Spinal cord (tissue), 10 donors: Measurements from ENCODE around the gene CERK. TPM values are rescaled to one million over a fixed set of nuclear protein-coding genes. Genes with fewer than 3 reads are reported as not detected.

Experiments used
- DNase-seq, 6 donors: peaks; one replicate each; pipeline versions ENCODE4 v3.0.0 to v3.0.0-alpha.2; 2013 to 2015; ENCODE audit warnings: low spot score in 6 of 6, low read depth in 4 of 6
- H3K27ac ChIP-seq: one replicate; pipeline ENCODE4 v1.5.1; 2013; ENCODE audit warnings: low read depth, low read length, control low read depth
- H3K27me3 ChIP-seq: one replicate; pipeline ENCODE4 v1.6.1; 2013; ENCODE audit warnings: low read length; ENCODE audit not compliant: control insufficient read depth, insufficient read depth
- H3K36me3 ChIP-seq: one replicate; pipeline ENCODE4 v1.6.1; 2013; ENCODE audit warnings: low read length; ENCODE audit not compliant: control insufficient read depth, insufficient read depth
- H3K4me1 ChIP-seq: one replicate; pipeline ENCODE4 v1.6.1; 2013; ENCODE audit warnings: low read length; ENCODE audit not compliant: control insufficient read depth, insufficient read depth
- H3K4me3 ChIP-seq: one replicate; pipeline ENCODE4 v1.5.1; 2013; ENCODE audit warnings: low read depth, low read length, control low read depth
- H3K9me3 ChIP-seq: one replicate; pipeline ENCODE4 v1.6.1; 2013; ENCODE audit warnings: low read length; ENCODE audit not compliant: control insufficient read depth, insufficient read depth
- WGBS: methylation state at CpG from one replicate; pipeline ENCODE4 v1.1.5; 2013; ENCODE audit warnings: missing lambda C conversion rate; ENCODE audit not compliant: insufficient coverage; 5-methylcytosine and 5-hydroxymethylcytosine counted together
- polyA plus RNA-seq, 2 donors: library from polyadenylated mRNA; unstranded; fragments of 120-200 nt; gene quantifications; one replicate each; pipeline ENCODE4 v1.2.1, GENCODE V29; 2013; ENCODE audit not compliant: insufficient read length in 2 of 2
- total RNA-seq, 2 donors: library from RNA; depleted of rRNA in 1 of 2; stranded (reverse); fragments of 120-200 nt in 1 of 2; fragments of >200 nt in 1 of 2; gene quantifications; one replicate each; pipeline versions ENCODE4 v1.2.3 to v1.2.4, GENCODE V29; 2013 to 2014
- donor health status: healthy.

Gene CERK
- total and polyA plus RNA-seq, 4 donors, result 43.1 to 55.3 (median 54.5) TPM

DNA sequence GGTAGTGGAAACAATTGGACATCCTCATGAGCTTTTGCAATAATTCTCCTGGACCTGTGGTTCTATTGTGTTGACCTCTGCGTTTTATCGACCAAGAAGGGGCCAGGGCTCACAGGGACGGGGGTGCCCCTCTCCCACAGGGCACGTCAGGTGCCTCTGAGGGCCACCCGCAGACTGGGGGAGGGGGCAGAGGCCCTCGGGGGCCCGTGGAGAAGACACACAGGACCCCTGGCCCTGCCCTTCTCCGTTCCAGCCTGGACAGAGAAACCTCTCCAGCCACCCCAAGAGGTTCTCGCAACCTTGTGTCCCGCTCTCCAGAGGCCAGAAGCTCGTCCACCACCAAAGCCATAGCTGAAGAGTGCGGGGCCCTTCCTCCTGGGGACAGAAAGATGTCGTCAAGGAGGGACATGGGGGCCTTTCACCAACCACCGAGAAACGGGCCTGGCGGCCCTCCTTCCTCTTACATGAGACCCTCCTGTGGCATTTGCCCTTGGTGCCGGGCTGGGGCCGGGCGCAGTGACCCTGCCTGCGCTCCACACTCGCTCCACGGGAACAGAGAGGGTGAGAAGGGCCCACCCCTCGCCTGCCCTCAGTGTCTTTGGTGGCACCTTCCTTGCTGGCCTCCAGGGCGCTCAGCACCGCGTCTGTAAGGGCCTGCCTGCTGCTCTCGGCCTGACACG, 60.6 kb downstream of the CERK start:
- Histone ChIP-seq H3K9me3 (no peaks in the 10 kb centered on the region), H3K36me3 (peaks cover 84% of the 10 kb centered on the region), H3K27ac (no peak overlapping the region), H3K4me1 (peaks cover 25% of the 10 kb centered on the region), H3K4me3 (no peak overlapping the region), H3K27me3 (no peaks in the 10 kb centered on the region)
- no peak for DNase-seq
- 93% methylated on average over 28 of the region's 28 CpGs for WGBS

- Histone ChIP-seq H3K27me3 (no peaks in the 10 kb centered on the region), H3K9me3 (no peaks in the 10 kb centered on the region), H3K36me3 (peaks cover 84% of the 10 kb centered on the region), H3K4me1 (peaks cover 25% of the 10 kb centered on the region), H3K4me3 (no peak overlapping the region), H3K27ac (no peak overlapping the region)
- DNase-seq, result no peak
- WGBS, result 82% methylated on average over 11 of the region's 14 CpGs
Measured at GRCh38 chr22:46676881-46677280, 61.2 kb downstream of the CERK start.

GRCh38 chr22:46676479-46676878, 61.6 kb downstream of the CERK start:
- no peaks in the 10 kb centered on the region for H3K9me3 ChIP-seq
- H3K27ac ChIP-seq, result no peak overlapping the region
- peaks cover 85% of the 10 kb centered on the region for H3K36me3 ChIP-seq
- H3K4me1 ChIP-seq, result peaks cover 25% of the 10 kb centered on the region
- 92% methylated on average over 15 of the region's 15 CpGs for WGBS
- H3K4me3 ChIP-seq, result no peak overlapping the region
- DNase-seq, result no peak
- H3K27me3 ChIP-seq, result no peaks in the 10 kb centered on the region

GRCh38 chr22:46675938-46676337, 62.1 kb downstream of the CERK start:
- Histone ChIP-seq H3K4me1 (peaks cover 25% of the 10 kb centered on the region), H3K27ac (no peak overlapping the region), H3K27me3 (no peaks in the 10 kb centered on the region), H3K4me3 (no peak overlapping the region), H3K36me3 (peaks cover 88% of the 10 kb centered on the region), H3K9me3 (no peaks in the 10 kb centered on the region)
- no peak for DNase-seq
- 90% methylated on average over 16 of the region's 16 CpGs for WGBS

- Histone ChIP-seq H3K27ac (no peak overlapping the region), H3K36me3 (peaks cover 93% of the 10 kb centered on the region), H3K4me3 (no peak overlapping the region), H3K27me3 (no peaks in the 10 kb centered on the region), H3K4me1 (peaks cover 25% of the 10 kb centered on the region), H3K9me3 (no peaks in the 10 kb centered on the region)
- no peak for DNase-seq
- WGBS, result 93% methylated on average over 13 of the region's 13 CpGs
Measured at GRCh38 chr22:46675479-46675878, 62.6 kb downstream of the CERK start.

DNA sequence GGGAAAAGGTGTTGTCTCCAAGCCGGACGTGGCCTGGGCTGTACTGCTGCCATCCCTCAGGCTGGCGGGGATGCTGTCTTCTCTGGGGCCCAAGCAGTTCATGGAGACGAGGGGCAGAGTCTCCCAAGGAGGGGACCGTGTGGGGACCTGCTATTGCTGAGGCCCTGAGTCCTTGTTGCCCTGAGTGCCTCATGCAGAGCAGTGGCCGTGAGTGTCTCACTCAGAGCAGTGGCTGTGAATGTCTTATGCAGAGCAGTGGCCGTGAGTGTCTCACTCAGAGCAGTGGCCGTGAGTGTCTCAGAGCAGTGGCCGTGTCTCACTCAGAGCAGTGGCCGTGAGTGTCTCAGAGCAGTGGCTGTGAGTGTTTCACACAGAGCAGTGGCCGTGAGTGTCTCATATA, 63.1 kb downstream of the CERK start:
- peaks cover 94% of the 10 kb centered on the region for H3K36me3 ChIP-seq
- no peak for DNase-seq
- no peaks in the 10 kb centered on the region for H3K27me3 ChIP-seq
- peaks cover 29% of the 10 kb centered on the region for H3K4me1 ChIP-seq
- H3K4me3 ChIP-seq, result no peak overlapping the region
- no peaks in the 10 kb centered on the region for H3K9me3 ChIP-seq
- H3K27ac ChIP-seq, result no peak overlapping the region
- WGBS, result 91% methylated on average over 11 of the region's 11 CpGs

DNA sequence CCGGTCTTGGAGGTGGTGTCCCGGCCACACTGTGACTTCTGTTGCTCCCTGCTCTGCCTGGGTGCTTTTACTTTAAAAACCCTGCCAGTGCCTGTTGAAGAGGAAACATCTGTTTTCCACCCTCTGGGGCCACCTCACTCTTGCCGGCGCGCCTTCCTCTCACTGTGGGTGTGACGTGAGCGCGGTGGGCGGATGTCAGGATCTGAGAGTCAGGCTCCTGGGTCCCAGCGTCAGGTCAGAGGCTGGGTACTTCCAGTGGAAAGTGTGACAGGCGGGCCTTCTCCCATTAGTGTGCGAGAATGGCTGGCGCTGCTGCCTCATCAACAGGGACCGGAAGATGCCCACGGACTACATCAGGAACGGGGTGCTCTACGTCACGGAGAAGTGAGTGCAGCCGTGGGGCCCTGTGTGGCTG, 63.7 kb downstream of the CERK start:
- Histone ChIP-seq H3K27me3 (no peaks in the 10 kb centered on the region), H3K27ac (no peak overlapping the region)
- peak in 1 of 6 donors; percentile 25 for DNase-seq

DNA sequence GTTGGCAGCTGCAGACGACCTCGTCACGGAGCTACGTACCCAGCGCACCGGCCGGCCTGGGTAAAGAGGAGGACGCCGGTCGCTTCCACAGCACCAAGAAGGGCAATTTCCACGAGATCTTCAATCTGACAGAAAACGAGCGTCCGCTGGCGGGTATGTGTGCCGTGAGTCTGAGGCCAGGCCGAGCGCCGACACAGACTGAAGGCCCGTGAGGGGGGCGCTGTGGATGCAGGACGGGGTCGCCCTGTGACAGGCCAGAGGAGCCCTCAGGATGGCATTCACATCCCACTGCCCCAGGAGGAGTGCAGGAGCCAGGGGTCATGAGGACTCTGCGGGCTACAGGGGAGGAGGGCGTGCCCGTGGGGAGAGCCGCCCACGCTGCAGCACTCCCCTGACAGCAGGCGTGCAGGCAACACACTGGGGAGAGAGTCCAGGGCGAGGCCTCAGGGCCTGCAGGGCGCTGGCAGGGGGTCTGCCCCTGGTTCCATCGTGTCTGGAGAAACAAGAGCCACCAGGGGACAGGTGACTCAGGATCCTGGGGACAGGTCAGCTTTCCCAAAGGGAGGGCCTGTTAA, 64.3 kb downstream of the CERK start:
- peaks cover 95% of the 10 kb centered on the region for H3K36me3 ChIP-seq

More for the DNA sequence above, 63.7 kb downstream of the CERK start:
- Histone ChIP-seq H3K36me3 (peaks cover 95% of the 10 kb centered on the region), H3K4me3 (no peak overlapping the region), H3K4me1 (peaks cover 28% of the 10 kb centered on the region), H3K9me3 (no peaks in the 10 kb centered on the region)
- WGBS, result 88% methylated on average over 19 of the region's 19 CpGs

GRCh38 chr22:46673205-46673604, 64.8 kb downstream of the CERK start:
- H3K27ac ChIP-seq, result no peak overlapping the region
- peaks cover 19% of the 10 kb centered on the region for H3K4me1 ChIP-seq
- H3K4me3 ChIP-seq, result no peak overlapping the region
- peaks cover 95% of the 10 kb centered on the region for H3K36me3 ChIP-seq
- WGBS, result 83% methylated on average over 10 of the region's 10 CpGs
- DNase-seq, result no peak
- H3K9me3 ChIP-seq, result no peaks in the 10 kb centered on the region
- no peaks in the 10 kb centered on the region for H3K27me3 ChIP-seq

More for the DNA sequence above, 64.3 kb downstream of the CERK start:
- Histone ChIP-seq H3K4me3 (no peak overlapping the region), H3K4me1 (peaks cover 22% of the 10 kb centered on the region), H3K27me3 (no peaks in the 10 kb centered on the region), H3K27ac (no peak overlapping the region), H3K9me3 (no peaks in the 10 kb centered on the region)
- no peak for DNase-seq
- 90% methylated on average over 32 of the region's 32 CpGs for WGBS

DNA sequence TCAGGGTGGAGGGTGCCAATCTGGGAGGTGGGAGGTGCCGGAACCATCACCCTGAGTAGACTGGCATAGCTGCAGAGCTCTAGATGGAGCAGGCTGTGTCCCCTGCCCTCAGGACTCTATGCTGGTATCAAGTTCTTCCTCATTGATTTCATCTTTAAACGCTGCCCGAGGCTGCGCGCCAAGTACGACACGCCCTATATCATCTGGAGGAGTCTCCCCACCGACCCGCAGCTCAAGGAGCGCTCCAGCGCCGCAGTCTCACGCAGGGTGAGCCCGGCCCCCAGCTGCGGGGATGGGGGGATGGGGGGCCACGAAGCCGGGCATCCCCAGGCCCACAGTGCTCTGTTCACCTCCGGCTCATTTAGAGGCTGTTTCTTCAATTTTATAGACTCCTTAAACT, 65.3 kb downstream of the CERK start:
- Histone ChIP-seq H3K27me3 (no peaks in the 10 kb centered on the region), H3K36me3 (peaks cover 95% of the 10 kb centered on the region)
- 65% methylated on average over 12 of the region's 18 CpGs for WGBS

More for the DNA sequence above, 65.3 kb downstream of the CERK start:
- no peaks in the 10 kb centered on the region for H3K9me3 ChIP-seq
- no peak overlapping the region for H3K4me3 ChIP-seq
- H3K27ac ChIP-seq, result no peak overlapping the region
- peaks cover 19% of the 10 kb centered on the region for H3K4me1 ChIP-seq
- DNase-seq, result no peak
